SK-N-MC (cell line): ENCODE data around the gene SRSF9.
"Not testable (repeated sequence)": the region's sequence is repeated elsewhere in the genome, so short reads cannot be mapped to it uniquely, and the experiment has no call there.

Source experiments
- DNase-seq: peaks from one replicate; pipeline ENCODE4 v3.0.0-alpha.2; 2011; ENCODE audit warnings: low read depth, low spot score
- H3K27ac ChIP-seq: fragments of 200-600 bp; sonication (generic); 2 replicates; pipeline ENCODE4 v1.5.1; 2016; ENCODE audit warnings: mixed run types
- H3K36me3 ChIP-seq: fragments of 200-600 bp; sonication (generic); 2 replicates; pipeline ENCODE4 v1.6.1; 2017; ENCODE audit warnings: antibody characterized with exemption, low read length, mixed read lengths; ENCODE audit not compliant: insufficient read depth
- H3K4me3 ChIP-seq: fragments of 200-600 bp; sonication (generic); 2 replicates; pipeline ENCODE4 v1.5.1; 2016
- H3K9ac ChIP-seq: fragments of 200-600 bp; sonication (generic); 2 replicates; pipeline ENCODE4 v1.8.0; 2017; ENCODE audit warnings: mixed run types, mixed read lengths; ENCODE audit not compliant: insufficient read length
- H3K9me3 ChIP-seq: fragments of 200-600 bp; sonication (generic); 2 replicates; pipeline ENCODE4 v1.6.1; 2017; ENCODE audit warnings: low read depth, mild to moderate bottlenecking, antibody characterized with exemption, low read length, moderate library complexity, mixed read lengths
- EZH2 ChIP-seq: fragments of 200-600 bp; sonication (generic); IDR thresholded peaks from one replicate; pipeline ENCODE4 v1.6.1; 2017; ENCODE audit warnings: antibody characterized with exemption
- FOXP2 ChIP-seq: optimal IDR thresholded peaks from 2 replicates; pipeline ENCODE3; 2011; ENCODE audit warnings: mild to moderate bottlenecking, moderate library complexity; ENCODE audit not compliant: insufficient read depth; ENCODE audit errors: extremely low read length, control extremely low read depth
- POLR2AphosphoS5 ChIP-seq: IDR thresholded peaks from 2 replicates; pipeline ENCODE4 v1.6.1; 2012; ENCODE audit warnings: mild to moderate bottlenecking, low read depth, low read length, borderline replicate concordance

SRSF9 gene, protein sequence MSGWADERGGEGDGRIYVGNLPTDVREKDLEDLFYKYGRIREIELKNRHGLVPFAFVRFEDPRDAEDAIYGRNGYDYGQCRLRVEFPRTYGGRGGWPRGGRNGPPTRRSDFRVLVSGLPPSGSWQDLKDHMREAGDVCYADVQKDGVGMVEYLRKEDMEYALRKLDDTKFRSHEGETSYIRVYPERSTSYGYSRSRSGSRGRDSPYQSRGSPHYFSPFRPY

DNA sequence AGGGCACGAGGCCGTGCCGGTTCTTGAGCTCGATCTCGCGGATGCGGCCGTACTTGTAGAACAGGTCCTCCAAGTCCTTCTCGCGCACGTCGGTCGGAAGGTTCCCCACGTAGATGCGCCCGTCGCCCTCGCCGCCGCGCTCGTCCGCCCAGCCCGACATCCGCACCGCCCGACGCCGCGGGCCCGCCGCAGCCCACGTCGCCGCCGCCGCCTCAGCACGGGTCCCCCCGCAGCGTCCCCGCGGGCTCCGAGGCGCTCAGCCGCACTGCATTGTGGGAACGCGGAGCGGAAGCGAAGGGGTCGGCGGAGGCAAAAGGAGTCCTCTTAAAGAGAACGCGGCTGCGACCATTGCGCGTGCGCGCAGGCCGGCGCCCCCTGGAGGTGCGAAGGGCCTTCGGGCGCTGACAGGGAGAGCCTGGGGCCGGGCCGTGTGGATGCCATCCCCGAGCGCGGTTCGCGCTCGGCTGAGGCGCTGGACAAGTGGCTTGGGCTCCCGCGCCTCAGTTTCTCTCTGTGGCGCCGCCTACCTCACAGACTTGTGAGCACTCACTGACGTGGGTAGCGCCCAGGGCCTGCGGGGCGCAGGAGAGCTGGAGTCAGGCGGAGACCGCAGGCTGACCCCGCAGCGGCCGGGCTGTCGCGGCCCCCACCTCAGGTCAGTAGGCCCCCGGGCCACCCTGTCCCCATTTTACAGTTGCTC, at the start of gene SRSF9:
Gene SRSF9, minus strand, starts transcription at position 299 of the 700 bp plus-strand sequence. Its CDS starts 139 bp downstream, at position 160.
- peak; percentile 76 for DNase-seq

DNA sequence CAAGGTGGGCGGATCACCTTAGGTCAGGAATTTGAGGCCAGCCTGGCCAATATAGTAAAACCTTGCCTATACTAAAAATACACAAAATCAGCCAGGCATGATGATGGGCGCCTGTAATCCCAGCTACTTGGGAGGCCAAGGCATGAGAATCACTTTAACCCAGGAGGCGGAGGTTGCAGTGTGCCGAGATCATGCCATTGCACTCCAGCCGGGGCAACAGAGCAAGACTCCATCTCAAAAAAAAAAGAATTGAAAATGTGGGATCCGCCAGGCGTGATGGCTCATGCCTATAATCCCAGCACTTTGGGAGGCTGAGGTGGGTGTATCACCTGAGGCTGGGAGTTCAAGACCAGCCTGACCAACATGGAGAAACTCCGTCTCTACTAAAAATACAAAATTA, 49.8 kb upstream of the SRSF9 start:
- not testable (repeated sequence) for H3K4me3 ChIP-seq, H3K9me3 ChIP-seq, H3K9ac ChIP-seq, DNase-seq, H3K27ac ChIP-seq
- peaks cover 13% of the 10 kb centered on the region for H3K36me3 ChIP-seq

More for the DNA sequence above, at the start of gene SRSF9:
- Histone ChIP-seq H3K9me3 (no peaks in the 10 kb centered on the region), H3K9ac (peak within 1 kb of the TSS; percentile 96), H3K36me3 (peaks cover 33% of the 10 kb centered on the region), H3K27ac (peak within 1 kb of the TSS; percentile 91), H3K4me3 (peak within 1 kb of the TSS; percentile 96)
- TF ChIP-seq FOXP2 = no peak
- TF ChIP-seq POLR2AphosphoS5 = peak; percentile 84
- TF ChIP-seq EZH2 = no peak

DNA sequence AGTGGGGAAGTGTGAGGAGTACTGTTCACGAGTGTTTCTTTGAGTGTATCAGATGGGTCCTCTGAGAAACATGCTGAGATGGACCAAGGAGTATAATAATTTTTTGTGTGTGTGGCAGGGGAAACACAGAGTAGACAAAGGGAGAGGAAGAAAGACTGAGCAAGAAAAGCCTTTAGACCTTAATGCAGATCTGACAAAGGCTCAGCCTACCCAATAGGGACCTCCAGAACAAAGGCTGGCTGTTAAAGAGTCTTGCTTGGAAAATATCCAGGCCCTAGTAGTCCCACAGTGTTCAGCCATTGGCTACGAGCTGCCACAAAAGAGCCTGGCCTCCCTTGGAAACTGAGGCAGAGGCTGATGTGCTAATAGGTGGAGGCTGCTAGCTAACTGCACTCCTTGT, 45.9 kb upstream of the SRSF9 start:
- peaks cover 18% of the 10 kb centered on the region; the same call in 1 of the 2 replicates for H3K36me3 ChIP-seq
- DNase-seq = no peak
- H3K9me3 ChIP-seq = no peaks in the 10 kb centered on the region

DNA sequence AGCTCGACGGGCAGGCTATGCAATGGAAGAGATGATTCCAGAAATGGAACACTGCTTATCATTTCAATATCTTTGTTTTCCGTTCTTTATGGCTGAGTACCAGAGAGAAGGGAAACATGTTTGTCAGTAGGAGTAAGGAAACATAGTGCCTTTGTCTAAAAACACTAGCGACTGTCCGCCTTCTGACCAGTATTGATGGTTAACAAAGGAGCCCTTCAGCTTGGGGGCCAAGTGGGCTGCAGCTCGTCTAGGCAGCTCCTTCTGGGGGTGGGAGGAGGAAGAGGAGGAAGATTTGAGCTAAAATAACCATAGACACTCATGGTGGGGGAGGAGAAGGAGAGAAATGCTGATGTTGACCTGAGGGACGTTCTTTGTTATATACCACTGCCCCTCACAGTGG, 44.5 kb upstream of the SRSF9 start:
- Histone ChIP-seq H3K4me3 (no peak overlapping the region), H3K9me3 (no peaks in the 10 kb centered on the region), H3K9ac (no peak overlapping the region), H3K27ac (no peak overlapping the region), H3K36me3 (peaks cover 31% of the 10 kb centered on the region)
- DNase-seq = no peak
- TF ChIP-seq EZH2 (no peak), POLR2AphosphoS5 (no peak), FOXP2 (no peak)

More for the DNA sequence above, 45.9 kb upstream of the SRSF9 start:
- H3K9ac ChIP-seq = no peak overlapping the region
- no peak overlapping the region for H3K4me3 ChIP-seq
- TF ChIP-seq POLR2AphosphoS5 = no peak
- TF ChIP-seq EZH2 = no peak
- TF ChIP-seq FOXP2 = no peak
- H3K27ac ChIP-seq = no peak overlapping the region

DNA sequence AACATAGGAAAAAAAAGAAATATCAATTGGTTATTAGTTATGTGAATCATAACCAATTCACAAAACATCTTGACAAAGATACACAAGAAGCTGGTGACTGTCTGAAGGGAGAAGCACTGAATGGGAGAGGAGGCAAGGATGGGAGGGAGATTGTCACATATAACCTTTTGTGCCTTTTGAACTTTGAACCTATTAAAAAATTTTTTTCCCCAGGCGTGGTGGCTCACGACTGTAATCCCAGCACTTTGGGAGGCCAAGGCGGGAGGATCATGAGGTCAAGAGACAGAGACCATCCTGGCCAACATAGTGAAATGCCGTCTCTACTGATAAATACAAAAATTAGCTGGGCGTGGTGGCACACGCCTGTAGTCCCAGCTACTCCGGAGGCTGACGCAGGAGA, 39.0 kb upstream of the SRSF9 start:
- H3K27ac ChIP-seq = no peak overlapping the region
- H3K9ac ChIP-seq = no peak overlapping the region
- H3K4me3 ChIP-seq = no peak overlapping the region
- H3K36me3 ChIP-seq = peaks cover 37% of the 10 kb centered on the region
- TF ChIP-seq POLR2AphosphoS5 (no peak), EZH2 (no peak), FOXP2 (no peak)
- no peak for DNase-seq
- no peaks in the 10 kb centered on the region for H3K9me3 ChIP-seq

DNA sequence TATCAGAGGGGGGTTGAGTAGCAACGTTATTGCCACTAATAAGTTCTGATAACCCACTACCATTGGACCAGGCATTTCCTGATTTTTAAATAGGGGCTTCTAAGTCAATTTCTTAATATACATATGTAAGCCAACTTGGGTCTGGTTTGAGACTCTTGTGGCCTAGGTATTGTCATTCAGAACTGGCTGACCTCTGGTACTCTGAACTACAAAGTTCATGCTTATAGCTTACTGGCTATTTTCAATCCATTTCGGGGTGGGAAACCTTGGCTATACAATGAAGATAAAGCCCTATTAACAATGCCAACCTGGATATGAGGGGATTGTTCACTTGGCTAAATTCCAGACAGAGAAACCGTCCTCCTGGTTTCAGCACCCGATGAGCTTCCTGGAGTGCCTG, 35.0 kb upstream of the SRSF9 start:
- H3K36me3 ChIP-seq = peaks cover 27% of the 10 kb centered on the region
- no peak overlapping the region for H3K27ac ChIP-seq
- H3K9me3 ChIP-seq = no peaks in the 10 kb centered on the region
- no peak overlapping the region for H3K9ac ChIP-seq
- no peak for DNase-seq
- TF ChIP-seq FOXP2 = no peak
- TF ChIP-seq EZH2 = no peak
- TF ChIP-seq POLR2AphosphoS5 = no peak
- no peak overlapping the region for H3K4me3 ChIP-seq

DNA sequence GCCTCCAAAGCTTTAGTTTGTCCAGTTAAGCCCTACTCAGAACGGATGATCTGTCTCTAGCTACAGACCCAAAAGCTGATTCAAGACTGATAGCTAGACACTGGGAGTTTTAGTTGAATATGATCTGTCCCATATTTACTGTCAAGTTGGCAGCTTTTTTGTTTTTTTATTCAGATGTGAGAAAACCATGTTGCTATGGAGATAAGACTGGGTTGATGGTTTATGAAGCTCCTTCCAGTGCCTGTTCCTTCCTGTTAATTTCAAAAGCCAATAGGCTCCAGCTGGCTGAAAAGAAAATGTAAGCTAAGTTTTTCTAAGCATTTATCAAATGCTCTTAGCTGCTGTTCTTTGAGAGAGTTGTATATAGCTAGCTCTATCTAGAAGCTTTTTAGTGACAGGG, 31.0 kb upstream of the SRSF9 start:
- Histone ChIP-seq H3K9ac (no peak overlapping the region), H3K9me3 (no peaks in the 10 kb centered on the region), H3K27ac (no peak overlapping the region), H3K4me3 (no peak overlapping the region), H3K36me3 (peaks cover 38% of the 10 kb centered on the region)
- no peak for DNase-seq
- TF ChIP-seq FOXP2 (no peak), EZH2 (no peak), POLR2AphosphoS5 (no peak)

DNA sequence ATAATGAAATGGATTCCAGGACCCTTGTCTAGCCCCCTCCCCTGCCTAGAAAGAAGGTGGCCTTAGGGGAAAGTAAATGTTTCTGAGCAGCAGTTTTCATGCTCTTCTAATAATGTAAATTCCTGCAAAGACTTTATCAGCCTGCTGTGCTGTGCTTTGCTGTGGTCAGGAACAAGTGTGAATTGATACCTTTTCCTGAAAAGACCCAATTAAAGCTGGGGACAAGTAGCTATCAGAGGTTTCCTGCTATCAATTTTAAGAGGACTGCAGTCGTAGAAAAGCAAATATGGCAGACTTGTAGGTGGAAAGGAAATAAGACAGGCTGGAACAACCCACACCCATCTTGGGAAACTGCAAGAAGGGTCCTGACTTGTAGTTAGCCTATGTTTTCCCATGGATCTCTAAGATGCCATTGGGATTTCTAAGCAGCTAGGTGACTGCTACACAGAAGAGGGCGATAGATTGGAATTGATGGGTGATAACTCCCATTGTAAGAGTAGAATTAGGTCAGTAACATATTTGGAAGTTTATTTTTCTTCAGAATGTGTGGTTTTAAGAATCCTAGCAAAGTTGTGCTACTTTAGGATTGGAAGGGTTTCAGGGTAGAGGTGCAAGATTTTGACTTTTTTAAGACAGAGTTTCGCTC, 29.4 kb upstream of the SRSF9 start:
- no peak overlapping the region for H3K4me3 ChIP-seq
- H3K36me3 ChIP-seq = peaks cover 31% of the 10 kb centered on the region
- TF ChIP-seq POLR2AphosphoS5 = peak; percentile 28; the same call in 1 of the 2 replicates
- TF ChIP-seq FOXP2 = no peak
- peak overlapping the region; percentile 39 for H3K27ac ChIP-seq
- no peaks in the 10 kb centered on the region for H3K9me3 ChIP-seq
- H3K9ac ChIP-seq = no peak overlapping the region
- DNase-seq = no peak
